ENCODE measurements around the gene POLRMT.

Gene POLRMT

GRCh38 chr19:576768-577438 is 56.4 kb downstream of the POLRMT start:
- H3K4me3 ChIP-seq (replicated peaks in 1 of 2; ENCODE audit: low read depth in 2 of 2, low read length in 2 of 2), result no peak overlapping the region
- TF ChIP-seq CTCF (IDR thresholded peaks at IDR 0.05; ENCODE audit: low read depth, low read length), result no peak
- no peak for DNase-seq (ENCODE audit: low read depth in 2 of 2)

GRCh38 chr19:575527-576506 is 57.5 kb downstream of the POLRMT start:
- peak overlapping the region; percentile 14 to 42 for H3K4me3 ChIP-seq (replicated peaks in 1 of 2; ENCODE audit: low read depth in 2 of 2, low read length in 2 of 2)
- peak; percentile 46 to 72 for DNase-seq (ENCODE audit: low read depth in 2 of 2)
- no peak for TF ChIP-seq CTCF (IDR thresholded peaks at IDR 0.05; ENCODE audit: low read depth, low read length)

- peak; percentile 32 to 65 for DNase-seq (ENCODE audit: low read depth in 2 of 2)
- no peak for TF ChIP-seq CTCF (IDR thresholded peaks at IDR 0.05; ENCODE audit: low read depth, low read length)
- H3K4me3 ChIP-seq (replicated peaks in 1 of 2; ENCODE audit: low read depth in 2 of 2, low read length in 2 of 2), result peak overlapping the region; percentile 14 to 42
These were observed 58.4 kb downstream of the POLRMT start for GRCh38 chr19:574658-575526.

- TF ChIP-seq CTCF (IDR thresholded peaks at IDR 0.05; ENCODE audit: low read depth, low read length), result no peak
- no peak for DNase-seq (ENCODE audit: low read depth in 2 of 2)
These were observed 59.9 kb downstream of the POLRMT start for GRCh38 chr19:573519-573825.

GRCh38 chr19:572743-573518 is 60.4 kb downstream of the POLRMT start:
- TF ChIP-seq CTCF (IDR thresholded peaks at IDR 0.05; ENCODE audit: low read depth, low read length), result no peak
- H3K4me3 ChIP-seq (replicated peaks in 1 of 2; ENCODE audit: low read depth in 2 of 2, low read length in 2 of 2), result peak overlapping the region; percentile 98 to 100

More at GRCh38 chr19:573519-573825, 59.9 kb downstream of the POLRMT start:
- peak overlapping the region; percentile 98 to 100 for H3K4me3 ChIP-seq (replicated peaks in 1 of 2; ENCODE audit: low read depth in 2 of 2, low read length in 2 of 2)

More at GRCh38 chr19:572743-573518, 60.4 kb downstream of the POLRMT start:
- peak; percentile 66 to 67 for DNase-seq (ENCODE audit: low read depth in 2 of 2)

Measured in cardiac fibroblast (primary cell).